Smooth muscle cell (in vitro differentiated cells): ENCODE data around the gene UBQLNL. TPM values are rescaled to one million over a fixed set of nuclear protein-coding genes. Genes with fewer than 3 reads are reported as not detected.

ENCODE experiments used
- DNase-seq: peaks from one replicate; lab custom pipeline; 2025; ENCODE audit not compliant: unreplicated experiment; lab: John Stamatoyannopoulos, UW
- H2AFZ ChIP-seq: fragments of 200-600 bp; sonication (generic); 2 replicates; pipeline ENCODE4 v1.6.0; 2016; ENCODE audit warnings: antibody characterized with exemption, low read depth, mild to moderate bottlenecking
- H3F3A ChIP-seq: fragments of 200-600 bp; sonication (generic); 2 replicates; pipeline ENCODE4 v1.6.0; 2017; ENCODE audit warnings: antibody characterized with exemption, low read depth
- H3K27ac ChIP-seq: fragments of 200-600 bp; sonication (generic); 2 replicates; pipeline ENCODE4 v1.5.1; 2016; ENCODE audit warnings: low read depth, mild to moderate bottlenecking
- H3K27me3 ChIP-seq: fragments of 200-600 bp; sonication (generic); 2 replicates; pipeline ENCODE4 v1.6.1; 2016; ENCODE audit warnings: low read depth, mild to moderate bottlenecking
- H3K36me3 ChIP-seq: fragments of 200-600 bp; sonication (generic); 2 replicates; pipeline ENCODE4 v1.5.1; 2016; ENCODE audit warnings: low read depth
- H3K4me1 ChIP-seq: fragments of 200-600 bp; sonication (generic); 2 replicates; pipeline ENCODE4 v1.5.1; 2016; ENCODE audit warnings: low read depth
- H3K4me2 ChIP-seq: fragments of 200-600 bp; sonication (generic); 2 replicates; pipeline ENCODE4 v1.6.0; 2016; ENCODE audit warnings: mild to moderate bottlenecking
- H3K4me3 ChIP-seq: fragments of 200-600 bp; sonication (generic); 2 replicates; pipeline ENCODE4 v1.5.1; 2016; ENCODE audit warnings: mild to moderate bottlenecking
- H3K79me2 ChIP-seq: fragments of 200-600 bp; sonication (generic); 2 replicates; pipeline ENCODE4 v1.6.0; 2016; ENCODE audit warnings: low read depth, mild to moderate bottlenecking
- H3K9ac ChIP-seq: fragments of 200-600 bp; sonication (generic); 2 replicates; pipeline ENCODE4 v1.6.0; 2016; ENCODE audit warnings: low read depth
- H3K9me3 ChIP-seq: fragments of 200-600 bp; sonication (generic); replicated peaks from 2 replicates; pipeline ENCODE4 v1.5.1; 2016; ENCODE audit warnings: low read depth
- H4K20me1 ChIP-seq: fragments of 200-600 bp; sonication (generic); 2 replicates; pipeline ENCODE4 v1.6.0; 2016; ENCODE audit warnings: low read depth
- CTCF ChIP-seq: fragments of 200-600 bp; sonication (generic); IDR thresholded peaks from 2 replicates; pipeline ENCODE4 v1.5.1; 2017; ENCODE audit warnings: borderline replicate concordance, mild to moderate bottlenecking, antibody characterized with exemption; ENCODE audit not compliant: insufficient read depth, poor library complexity, severe bottlenecking
- WGBS: methylation state at CpG from one replicate; pipeline ENCODE4 v1.1.7; 2016; ENCODE audit warnings: low lambda C conversion rate; 5-methylcytosine and 5-hydroxymethylcytosine counted together
- polyA plus RNA-seq: library from polyadenylated mRNA; unstranded; fragments of >200 nt; fragmentation: Nextera tagmentation; extraction: Ambion mirVana; gene quantifications from 2 replicates; pipeline ENCODE4 v1.2.1, GENCODE V29; 2016
- total RNA-seq: library from RNA; depleted of rRNA; stranded (reverse); fragments of >200 nt; gene quantifications from 2 replicates; pipeline ENCODE4 v1.2.3, GENCODE V29; 2014

Gene UBQLNL
- total and polyA plus RNA-seq, 2 experiments from 2014 or later = 0.58 TPM; not detected in 1

- no peak overlapping the region for H3K9ac ChIP-seq
- H3F3A ChIP-seq = no peaks in the 10 kb centered on the region
- no peaks in the 10 kb centered on the region for H3K9me3 ChIP-seq
- H3K4me1 ChIP-seq = no peaks in the 10 kb centered on the region
- WGBS = 64% methylated on average over 3 of the region's 3 CpGs
- no peak overlapping the region for H3K4me2 ChIP-seq
- no peak overlapping the region for H3K4me3 ChIP-seq
- no peaks in the 10 kb centered on the region for H3K79me2 ChIP-seq
- no peak for TF ChIP-seq CTCF
- no peak overlapping the region for H3K27ac ChIP-seq
- no peaks in the 10 kb centered on the region for H3K27me3 ChIP-seq
- no peak for DNase-seq
- H2AFZ ChIP-seq = no peak overlapping the region
- H4K20me1 ChIP-seq = no peaks in the 10 kb centered on the region
- H3K36me3 ChIP-seq = no peaks in the 10 kb centered on the region
Measured at GRCh38 chr11:5556596-5557188, 40.2 kb upstream of the UBQLNL start.

DNA sequence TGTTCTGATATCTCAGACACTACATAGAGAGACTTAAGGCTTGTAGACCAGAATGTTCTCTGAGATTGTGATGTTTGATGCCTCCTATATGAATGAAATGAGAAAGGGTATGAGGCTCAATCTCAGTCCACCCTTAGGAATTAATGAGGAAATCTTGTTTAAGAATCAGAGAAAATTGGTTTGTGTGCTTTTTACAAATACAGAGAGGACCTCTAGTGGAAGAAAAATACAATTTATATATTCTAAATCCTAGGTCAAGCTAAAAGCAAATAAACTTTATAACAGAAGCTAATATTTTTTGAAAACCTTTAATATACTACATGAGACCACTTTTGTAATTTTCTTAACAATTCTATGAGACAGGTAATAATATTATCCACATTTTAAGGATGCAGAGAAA is 36.8 kb upstream of the UBQLNL start:
- no peak for TF ChIP-seq CTCF
- Histone ChIP-seq H3K4me2 (no peak overlapping the region), H3K27me3 (no peaks in the 10 kb centered on the region), H3K9me3 (no peaks in the 10 kb centered on the region), H3K4me3 (no peak overlapping the region), H3K79me2 (no peaks in the 10 kb centered on the region), H4K20me1 (no peaks in the 10 kb centered on the region), H3K36me3 (no peaks in the 10 kb centered on the region), H3K9ac (no peak overlapping the region), H3K27ac (no peak overlapping the region), H3K4me1 (no peaks in the 10 kb centered on the region), H3F3A (no peaks in the 10 kb centered on the region), H2AFZ (no peak overlapping the region)
- DNase-seq = no peak

DNA sequence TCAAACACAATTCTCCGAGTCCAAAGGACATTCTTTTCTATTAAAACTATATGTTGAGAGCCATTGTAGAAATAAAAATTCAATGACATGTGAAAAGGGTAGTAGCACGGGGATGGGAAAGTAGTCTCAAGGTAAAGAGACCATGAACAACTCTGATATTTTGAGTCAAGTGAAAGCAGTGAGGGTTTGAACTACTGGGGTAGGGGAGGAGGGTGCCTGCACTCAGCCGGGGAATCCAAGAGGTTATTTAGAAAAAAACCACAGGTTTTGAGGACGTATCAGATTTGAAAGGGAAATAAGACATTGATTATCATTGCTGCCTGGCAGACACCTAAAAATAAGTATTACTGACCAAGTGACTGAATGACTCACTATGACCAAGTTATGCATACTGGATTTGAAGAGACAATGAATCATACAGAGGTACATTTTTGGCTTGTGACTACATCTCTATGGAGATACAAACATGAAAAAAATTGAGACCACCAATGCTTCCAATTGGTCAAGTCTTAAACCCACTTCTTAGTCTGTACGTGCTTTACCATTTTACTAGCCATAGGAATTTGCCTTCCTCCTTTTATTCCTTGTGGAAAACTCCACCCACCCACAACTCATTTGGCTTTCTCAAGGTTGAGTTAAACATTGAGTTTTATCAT is 34.1 kb upstream of the UBQLNL start:
- WGBS = 51% methylated on average over 5 of the region's 5 CpGs
- Histone ChIP-seq H3K9me3 (no peaks in the 10 kb centered on the region), H3K79me2 (no peaks in the 10 kb centered on the region), H3K27ac (peak overlapping the region; percentile 77), H3K4me1 (no peaks in the 10 kb centered on the region), H3K27me3 (no peaks in the 10 kb centered on the region), H4K20me1 (no peaks in the 10 kb centered on the region), H3K4me3 (no peak overlapping the region), H3K36me3 (no peaks in the 10 kb centered on the region), H2AFZ (no peak overlapping the region), H3F3A (no peaks in the 10 kb centered on the region), H3K9ac (peak overlapping the region; percentile 42), H3K4me2 (peak overlapping the region; percentile 69)
- no peak for DNase-seq
- no peak for TF ChIP-seq CTCF

GRCh38 chr11:5548440-5548839 is 31.9 kb upstream of the UBQLNL start, which contains the start of gene OR52H1:
Gene OR52H1 (minus strand): TSS chr11:5548540. CDS start chr11:5545505, 3,035 bp downstream.
- Histone ChIP-seq H3F3A (no peaks in the 10 kb centered on the region), H3K4me2 (no peak within 1 kb of the TSS), H3K27me3 (peaks cover 3% of the 10 kb centered on the region), H3K4me3 (no peak within 1 kb of the TSS), H3K27ac (no peak within 1 kb of the TSS), H4K20me1 (no peaks in the 10 kb centered on the region), H2AFZ (no peak within 1 kb of the TSS), H3K9ac (no peak within 1 kb of the TSS), H3K9me3 (no peaks in the 10 kb centered on the region), H3K4me1 (no peaks in the 10 kb centered on the region), H3K36me3 (no peaks in the 10 kb centered on the region), H3K79me2 (no peaks in the 10 kb centered on the region)
- no peak for TF ChIP-seq CTCF
- 53% methylated on average over 1 of the region's 1 CpG for WGBS
- no peak for DNase-seq
